RPMI8226 (cell line): Measurements from ENCODE around the gene GGTLC2.
"Not testable (repeated sequence)": the region's sequence is repeated elsewhere in the genome, so short reads cannot be mapped to it uniquely, and the experiment has no call there.

Experiments used
- DNase-seq: peaks from one replicate; pipeline ENCODE4 v3.0.0-alpha.2; 2015

The GGTLC2 gene

GRCh38 chr22:22642255-22642654 lies 2.2 kb upstream of the GGTLC2 start:
- not testable (repeated sequence) for DNase-seq

GRCh38 chr22:22645969-22646368 lies 1.6 kb downstream of the GGTLC2 start:
- DNase-seq: not testable (repeated sequence)

- not testable (repeated sequence) for DNase-seq
These were observed 3.5 kb downstream of the GGTLC2 start for GRCh38 chr22:22647952-22648351.

- not testable (repeated sequence) for DNase-seq
These were observed 4.6 kb downstream of the GGTLC2 start for GRCh38 chr22:22648863-22649536.

- not testable (repeated sequence) for DNase-seq
These were observed 5.3 kb downstream of the GGTLC2 start for GRCh38 chr22:22649761-22650160.

GRCh38 chr22:22650398-22650797 lies 6.0 kb downstream of the GGTLC2 start:
- DNase-seq: not testable (repeated sequence)

- not testable (repeated sequence) for DNase-seq
These were observed 6.5 kb downstream of the GGTLC2 start for GRCh38 chr22:22650803-22651515.

- DNase-seq: not testable (repeated sequence)
These were observed 7.2 kb downstream of the GGTLC2 start for GRCh38 chr22:22651593-22651992.

GRCh38 chr22:22652102-22652501 lies 7.7 kb downstream of the GGTLC2 start:
- DNase-seq: not testable (repeated sequence)

- not testable (repeated sequence) for DNase-seq
These were observed 8.2 kb downstream of the GGTLC2 start for GRCh38 chr22:22652573-22652972.

- not testable (repeated sequence) for DNase-seq
These were observed 9.4 kb downstream of the GGTLC2 start for GRCh38 chr22:22653677-22654381.

- no peak for DNase-seq
These were observed 11.3 kb downstream of the GGTLC2 start for GRCh38 chr22:22655452-22656290.

GRCh38 chr22:22657712-22658111 lies 13.3 kb downstream of the GGTLC2 start:
- no peak for DNase-seq

- no peak for DNase-seq
These were observed 16.9 kb downstream of the GGTLC2 start for GRCh38 chr22:22661275-22661674.

GRCh38 chr22:22662095-22662494 lies 17.7 kb downstream of the GGTLC2 start:
- no peak for DNase-seq

- no peak for DNase-seq
These were observed 19.7 kb downstream of the GGTLC2 start for GRCh38 chr22:22663861-22664800.

GRCh38 chr22:22666307-22667091 lies 22.1 kb downstream of the GGTLC2 start:
- peak; percentile 56 for DNase-seq

GRCh38 chr22:22667966-22668880 lies 23.8 kb downstream of the GGTLC2 start:
- peak; percentile 11 for DNase-seq

- no peak for DNase-seq
These were observed 24.7 kb downstream of the GGTLC2 start for GRCh38 chr22:22669093-22669492.
